Stomach smooth muscle (tissue), 2 donors: ENCODE results near the gene TACSTD2.
A peak's percentile ranks its signal among the peaks of the same experiment; 100 is the strongest.

Experiments used
- H3K27ac ChIP-seq: one replicate; pipeline ENCODE4 v1.7.0; 2013; ENCODE audit warnings: mild to moderate bottlenecking, low read length, inconsistent platforms
- H3K27me3 ChIP-seq, 2 donors: one replicate each; pipeline ENCODE4 v1.7.0; 2013; ENCODE audit warnings: low read length in 2 of 2; ENCODE audit not compliant: insufficient read depth in 2 of 2, control insufficient read depth in 1 of 2
- H3K36me3 ChIP-seq, 2 donors: one replicate each; pipeline ENCODE4 v1.7.0; 2013; ENCODE audit warnings: low read length in 2 of 2; ENCODE audit not compliant: control insufficient read depth in 2 of 2, insufficient read depth in 2 of 2
- H3K4me1 ChIP-seq: one replicate; pipeline ENCODE4 v1.7.0; 2013; ENCODE audit warnings: low read length; ENCODE audit not compliant: control insufficient read depth, insufficient read depth
- H3K4me3 ChIP-seq, 2 donors: one replicate each; pipeline ENCODE4 v1.7.0; 2013; ENCODE audit warnings: low read length in 2 of 2
- H3K9ac ChIP-seq, 2 donors: one replicate each; pipeline ENCODE4 v1.7.0; 2013; ENCODE audit warnings: low read length in 2 of 2, mild to moderate bottlenecking in 1 of 2
- H3K9me3 ChIP-seq, 2 donors: one replicate each; pipeline ENCODE4 v1.7.0; 2013; ENCODE audit warnings: low read length in 2 of 2; ENCODE audit not compliant: control insufficient read depth in 2 of 2
- donor health status: healthy.
- donor health status: Pancreatic carcinoma.

The TACSTD2 gene

GRCh38 chr1:58576325-58576726 is 726 bp downstream of the TACSTD2 start:
- Histone ChIP-seq H3K9ac (no peak overlapping the region), H3K27me3 (peaks cover 29 to 36% of the 10 kb centered on the region in 2 donors), H3K4me3 (peak overlapping the region; percentile 32 to 64), H3K27ac (no peak overlapping the region), H3K9me3 (no peaks in the 10 kb centered on the region), H3K4me1 (peaks cover 8% of the 10 kb centered on the region), H3K36me3 (no peaks in the 10 kb centered on the region)

GRCh38 chr1:58575551-58576324 is 1.3 kb downstream of the TACSTD2 start:
- H3K27ac ChIP-seq, result no peak overlapping the region
- peak overlapping the region; percentile 32 to 64 for H3K4me3 ChIP-seq
- no peaks in the 10 kb centered on the region for H3K9me3 ChIP-seq
- peaks cover 8% of the 10 kb centered on the region for H3K4me1 ChIP-seq
- H3K36me3 ChIP-seq, result no peaks in the 10 kb centered on the region
- no peak overlapping the region for H3K9ac ChIP-seq
- peaks cover 31 to 38% of the 10 kb centered on the region in 2 donors for H3K27me3 ChIP-seq

GRCh38 chr1:58574816-58575215 is 2.2 kb downstream of the TACSTD2 start:
- peaks cover 8% of the 10 kb centered on the region for H3K4me1 ChIP-seq
- no peak overlapping the region for H3K27ac ChIP-seq
- H3K27me3 ChIP-seq, result peaks cover 31 to 39% of the 10 kb centered on the region in 2 donors
- no peaks in the 10 kb centered on the region for H3K36me3 ChIP-seq
- no peaks in the 10 kb centered on the region for H3K9me3 ChIP-seq
- H3K4me3 ChIP-seq, result no peak overlapping the region
- H3K9ac ChIP-seq, result no peak overlapping the region

- Histone ChIP-seq H3K27me3 (peaks cover 29 to 39% of the 10 kb centered on the region in 2 donors), H3K9ac (no peak overlapping the region), H3K4me1 (peaks cover 8% of the 10 kb centered on the region), H3K36me3 (no peaks in the 10 kb centered on the region), H3K4me3 (no peak overlapping the region), H3K9me3 (no peaks in the 10 kb centered on the region), H3K27ac (no peak overlapping the region)
Measured at GRCh38 chr1:58573705-58574591, 3.1 kb downstream of the TACSTD2 start.

GRCh38 chr1:58573138-58573537 is 3.9 kb downstream of the TACSTD2 start:
- no peak overlapping the region for H3K9ac ChIP-seq
- peaks cover 29 to 39% of the 10 kb centered on the region in 2 donors for H3K27me3 ChIP-seq
- H3K36me3 ChIP-seq, result no peaks in the 10 kb centered on the region
- H3K27ac ChIP-seq, result no peak overlapping the region
- H3K4me1 ChIP-seq, result peaks cover 8% of the 10 kb centered on the region
- no peak overlapping the region for H3K4me3 ChIP-seq
- H3K9me3 ChIP-seq, result no peaks in the 10 kb centered on the region

- no peaks in the 10 kb centered on the region for H3K36me3 ChIP-seq
- peaks cover 28 to 35% of the 10 kb centered on the region in 2 donors for H3K27me3 ChIP-seq
- no peak overlapping the region for H3K27ac ChIP-seq
- H3K4me3 ChIP-seq, result no peak overlapping the region
- no peak overlapping the region for H3K9ac ChIP-seq
- H3K9me3 ChIP-seq, result no peaks in the 10 kb centered on the region
- peaks cover 8% of the 10 kb centered on the region for H3K4me1 ChIP-seq
Measured at GRCh38 chr1:58572690-58573089, 4.4 kb downstream of the TACSTD2 start.

GRCh38 chr1:58571616-58572015 is 5.4 kb downstream of the TACSTD2 start:
- H3K9me3 ChIP-seq, result no peaks in the 10 kb centered on the region
- H3K4me1 ChIP-seq, result peaks cover 4% of the 10 kb centered on the region
- no peak overlapping the region for H3K9ac ChIP-seq
- H3K36me3 ChIP-seq, result no peaks in the 10 kb centered on the region
- peaks cover 24% of the 10 kb centered on the region in 2 donors for H3K27me3 ChIP-seq
- H3K4me3 ChIP-seq, result no peak overlapping the region
- H3K27ac ChIP-seq, result no peak overlapping the region

GRCh38 chr1:58570817-58571216 is 6.2 kb downstream of the TACSTD2 start:
- no peak overlapping the region for H3K9ac ChIP-seq
- H3K27ac ChIP-seq, result no peak overlapping the region
- no peak overlapping the region for H3K4me3 ChIP-seq
- H3K27me3 ChIP-seq, result peaks cover 16 to 17% of the 10 kb centered on the region in 2 donors
- H3K36me3 ChIP-seq, result no peaks in the 10 kb centered on the region
- H3K9me3 ChIP-seq, result no peaks in the 10 kb centered on the region
- no peaks in the 10 kb centered on the region for H3K4me1 ChIP-seq

- H3K4me1 ChIP-seq, result no peaks in the 10 kb centered on the region
- H3K27me3 ChIP-seq, result peaks cover 12 to 13% of the 10 kb centered on the region in 2 donors
- no peak overlapping the region for H3K9ac ChIP-seq
- no peak overlapping the region for H3K4me3 ChIP-seq
- no peaks in the 10 kb centered on the region for H3K36me3 ChIP-seq
- H3K27ac ChIP-seq, result no peak overlapping the region
- no peaks in the 10 kb centered on the region for H3K9me3 ChIP-seq
Measured at GRCh38 chr1:58570094-58570493, 7.0 kb downstream of the TACSTD2 start.

GRCh38 chr1:58568911-58569310 is 8.1 kb downstream of the TACSTD2 start:
- no peaks in the 10 kb centered on the region for H3K36me3 ChIP-seq
- H3K27ac ChIP-seq, result no peak overlapping the region
- no peak overlapping the region for H3K4me3 ChIP-seq
- no peaks in the 10 kb centered on the region for H3K4me1 ChIP-seq
- no peak overlapping the region for H3K9ac ChIP-seq
- peaks cover 6 to 8% of the 10 kb centered on the region in 2 donors for H3K27me3 ChIP-seq
- H3K9me3 ChIP-seq, result no peaks in the 10 kb centered on the region
